ENCODE data around the gene KCNJ5.

DNA sequence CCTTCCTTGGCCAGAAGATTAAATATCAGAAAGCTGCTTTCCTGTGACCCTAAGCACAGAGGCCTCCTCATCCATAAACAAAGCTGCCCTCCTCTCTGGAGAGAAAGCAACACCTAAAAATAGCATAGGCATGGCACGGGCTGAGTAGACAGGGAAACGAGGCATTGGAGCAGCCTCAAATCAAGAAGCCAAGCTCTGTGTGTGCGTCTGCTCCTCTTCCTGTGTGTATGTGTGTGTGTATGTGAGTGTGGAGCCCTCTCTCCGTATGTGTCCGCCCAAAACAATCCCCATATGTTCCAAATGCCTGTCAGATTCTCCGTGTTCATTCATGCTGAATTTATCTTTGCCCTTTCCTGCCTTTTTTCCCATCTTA, 24.0 kb downstream of the KCNJ5 start:
- TF ChIP-seq EP300 (IDR thresholded peaks at IDR 0.05; ENCODE audit: borderline replicate concordance): no peak
- no peak for TF ChIP-seq TEAD4 (IDR thresholded peaks at IDR 0.05)
- no peak for TF ChIP-seq MAX (IDR thresholded peaks at IDR 0.05)
- no peak for TF ChIP-seq FOXM1 (IDR thresholded peaks at IDR 0.05; ENCODE audit: borderline replicate concordance, low read depth)
- no peak for TF ChIP-seq YY1 (IDR thresholded peaks at IDR 0.05; ENCODE audit: low read depth)
